Stomach (tissue), 9 donors: ENCODE results near the gene ZNFX1. TPM values are rescaled to one million over a fixed set of nuclear protein-coding genes. Genes with fewer than 3 reads are reported as not detected.

Source experiments
- DNase-seq, 2 donors: peaks; one replicate each; pipeline versions ENCODE4 v3.0.0 to v3.0.0-alpha.2; 2013 to 2019
- H3K27ac ChIP-seq, 5 donors: fragments of 200-600 bp in 4 of 5; sonication (generic) in 4 of 5; one replicate each; pipeline ENCODE4 v1.5.1; 2013 to 2019; ENCODE audit warnings: mild to moderate bottlenecking in 1 of 5, moderate library complexity in 1 of 5
- H3K27me3 ChIP-seq, 3 donors: fragments of 200-600 bp; sonication (generic); one replicate each; pipeline ENCODE4 v1.5.1; 2017 to 2019; ENCODE audit warnings: mixed run types in 1 of 3
- H3K36me3 ChIP-seq, 4 donors: fragments of 200-600 bp; sonication (generic); 1 replicate in 3 of 4; 2 replicates in 1 of 4; pipeline ENCODE4 v1.5.1; 2016 to 2019
- H3K4me1 ChIP-seq, 4 donors: fragments of 200-600 bp; sonication (generic); one replicate each; pipeline ENCODE4 v1.5.1; 2016 to 2019
- H3K4me3 ChIP-seq, 4 donors: fragments of 200-600 bp; sonication (generic) in 3 of 4; one replicate each; pipeline ENCODE4 v1.5.1; 2016 to 2019; ENCODE audit warnings: mild to moderate bottlenecking in 1 of 4
- H3K9me3 ChIP-seq, 4 donors: fragments of 200-600 bp; sonication (generic); one replicate each; pipeline ENCODE4 v1.5.1; 2016 to 2019
- EP300 ChIP-seq: sonication (generic); formaldehyde crosslinking; IDR thresholded peaks from one replicate; pipeline ENCODE4 v1.6.1; 2017; ENCODE audit warnings: antibody characterized with exemption
- POLR2A ChIP-seq, 4 donors: fragments of 450-650 bp; IDR thresholded peaks; one replicate each; pipeline ENCODE4 v1.6.1; 2016; ENCODE audit warnings: antibody characterized with exemption in 4 of 4, control low read depth in 2 of 4, mild to moderate bottlenecking in 1 of 4, moderate library complexity in 1 of 4
- POLR2AphosphoS5 ChIP-seq, 3 donors: sonication (generic); formaldehyde crosslinking; IDR thresholded peaks; one replicate each; pipeline ENCODE4 v1.6.1; 2016; ENCODE audit warnings: antibody characterized with exemption in 3 of 3
- WGBS, 5 donors: extraction: QIAGEN DNeasy Blood & Tissue Kit in 3 of 5; methylation state at CpG; one replicate each; pipeline versions ENCODE4 v1.1.5 to v1.1.7; 2013 to 2018; 5-methylcytosine and 5-hydroxymethylcytosine counted together
- intact Hi-C: fragments of 100-400 bp; cut with DNase I; formaldehyde crosslinking; loops from one replicate; pipeline ENCODE4 v1.15.1; 2023; ENCODE audit warnings: low total_unique reads
- polyA plus RNA-seq, 3 donors: library from polyadenylated mRNA; stranded (reverse); fragments of 200-250 nt; gene quantifications; one replicate each; pipeline ENCODE4 v1.2.3, GENCODE V29; 2013
- total RNA-seq, 5 donors: library from RNA; depleted of rRNA; stranded (reverse); fragments of >200 nt; gene quantifications; one replicate each; pipeline versions ENCODE4 v1.1.0 to v1.2.3, GENCODE V29; 2014 to 2016
- TF ChIP-seq, protein P1 (sequence below), 7 experiments: fragments of 450-650 bp in 4 of 7; fragments of 200-600 bp in 3 of 7; sonication (generic) in 3 of 7; IDR thresholded peaks; one replicate each; pipeline ENCODE4 v1.5.1; 2016 to 2019; ENCODE audit warnings: antibody characterized with exemption in 7 of 7, control low read depth in 2 of 7, mild to moderate bottlenecking in 1 of 7
- donor health status: healthy with polysubstance abuse.
- donor health status: Bipolar disorder and iron deficiency.
- donor health status: healthy.

The ZNFX1 gene
- total and polyA plus RNA-seq, 8 donors = 5.2 to 29.6 (median 15.9) TPM

- WGBS, 5 donors = 0 to 5% (median 2%) methylated on average over 3 of the region's 3 CpGs
- peak in 1 of 2 donors; percentile 66 for DNase-seq
- TF ChIP-seq, protein P1, sequence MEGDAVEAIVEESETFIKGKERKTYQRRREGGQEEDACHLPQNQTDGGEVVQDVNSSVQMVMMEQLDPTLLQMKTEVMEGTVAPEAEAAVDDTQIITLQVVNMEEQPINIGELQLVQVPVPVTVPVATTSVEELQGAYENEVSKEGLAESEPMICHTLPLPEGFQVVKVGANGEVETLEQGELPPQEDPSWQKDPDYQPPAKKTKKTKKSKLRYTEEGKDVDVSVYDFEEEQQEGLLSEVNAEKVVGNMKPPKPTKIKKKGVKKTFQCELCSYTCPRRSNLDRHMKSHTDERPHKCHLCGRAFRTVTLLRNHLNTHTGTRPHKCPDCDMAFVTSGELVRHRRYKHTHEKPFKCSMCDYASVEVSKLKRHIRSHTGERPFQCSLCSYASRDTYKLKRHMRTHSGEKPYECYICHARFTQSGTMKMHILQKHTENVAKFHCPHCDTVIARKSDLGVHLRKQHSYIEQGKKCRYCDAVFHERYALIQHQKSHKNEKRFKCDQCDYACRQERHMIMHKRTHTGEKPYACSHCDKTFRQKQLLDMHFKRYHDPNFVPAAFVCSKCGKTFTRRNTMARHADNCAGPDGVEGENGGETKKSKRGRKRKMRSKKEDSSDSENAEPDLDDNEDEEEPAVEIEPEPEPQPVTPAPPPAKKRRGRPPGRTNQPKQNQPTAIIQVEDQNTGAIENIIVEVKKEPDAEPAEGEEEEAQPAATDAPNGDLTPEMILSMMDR (IDR thresholded peaks at IDR 0.05) = no peak
- TF ChIP-seq POLR2A (IDR thresholded peaks at IDR 0.05) (no peak), EP300 (no peak), POLR2AphosphoS5 (IDR thresholded peaks at IDR 0.05) (no peak)
- Histone ChIP-seq H3K4me1 (peaks cover 31 to 76% (median 48%) of the 10 kb centered on the region in 4 donors), H3K36me3 (peaks cover 51 to 64% (median 63%) of the 10 kb centered on the region in 4 donors), H3K27me3 (no peaks in the 10 kb centered on the region), H3K4me3 (peak overlapping the region; percentile 87 to 92 (median 90)), H3K9me3 (peaks cover 0 to 15% (median 11%) of the 10 kb centered on the region in 4 donors), H3K27ac (peak overlapping the region; percentile 80 to 99 (median 98))
- intact Hi-C loops = no loop called here
Observed at GRCh38 chr20:49276161-49276960, 1.5 kb downstream of the ZNFX1 start.

DNA sequence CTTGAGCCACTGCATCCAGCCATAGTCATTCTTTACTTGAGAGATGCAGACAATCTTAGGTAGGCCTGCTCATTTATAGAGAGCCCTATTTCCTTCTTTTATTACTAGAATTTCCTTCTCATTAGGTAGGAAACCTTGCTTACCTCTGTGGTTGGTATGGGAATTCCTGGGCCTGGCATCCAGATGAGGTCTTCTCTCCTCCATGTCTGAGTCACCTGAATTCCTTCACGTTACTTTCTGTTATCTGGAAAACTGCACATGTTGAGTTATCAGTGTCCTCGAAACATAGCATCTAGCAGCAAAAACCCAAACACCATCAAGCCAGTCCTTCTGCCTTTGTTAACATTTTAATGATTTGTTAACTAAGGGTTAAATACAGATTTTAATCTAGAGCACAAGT is 2.2 kb downstream of the ZNFX1 start:
- peaks cover 29 to 76% (median 47%) of the 10 kb centered on the region in 4 donors for H3K4me1 ChIP-seq
- peak overlapping the region in 4 of 5 donors; percentile 97 to 99 (median 98) for H3K27ac ChIP-seq
- WGBS, 5 donors = 25 to 46% (median 40%) methylated on average over 2 of the region's 2 CpGs
- no peaks in the 10 kb centered on the region for H3K27me3 ChIP-seq
- no peak for DNase-seq
- TF ChIP-seq EP300 (no peak), POLR2AphosphoS5 (IDR thresholded peaks at IDR 0.05) (no peak), POLR2A (IDR thresholded peaks at IDR 0.05) (no peak)
- TF ChIP-seq, protein P1 (IDR thresholded peaks at IDR 0.05) = no peak
- H3K4me3 ChIP-seq = peak overlapping the region in 2 of 4 donors; percentile 87 to 92
- peaks cover 0 to 8% (median 4%) of the 10 kb centered on the region in 4 donors for H3K9me3 ChIP-seq
- intact Hi-C loops = no loop called here
- H3K36me3 ChIP-seq = peaks cover 51 to 64% (median 63%) of the 10 kb centered on the region in 4 donors

- TF ChIP-seq POLR2AphosphoS5 (IDR thresholded peaks at IDR 0.05) (no peak), POLR2A (IDR thresholded peaks at IDR 0.05) (no peak), EP300 (no peak)
- TF ChIP-seq, protein P1 (IDR thresholded peaks at IDR 0.05) = no peak
- no peak for DNase-seq
- Histone ChIP-seq H3K27me3 (no peaks in the 10 kb centered on the region), H3K9me3 (peaks cover 0 to 4% (median 2%) of the 10 kb centered on the region in 4 donors), H3K27ac (peak overlapping the region in 1 of 5 donors; percentile 97), H3K36me3 (peaks cover 51 to 64% (median 63%) of the 10 kb centered on the region in 4 donors), H3K4me3 (peak overlapping the region in 2 of 4 donors; percentile 87 to 92), H3K4me1 (peaks cover 29 to 76% (median 47%) of the 10 kb centered on the region in 4 donors)
- 69 to 90% (median 86%) methylated on average over 4 of the region's 4 CpGs for WGBS, 5 donors
- intact Hi-C loops = no loop called here
Observed at GRCh38 chr20:49275216-49275615, 2.6 kb downstream of the ZNFX1 start.

DNA sequence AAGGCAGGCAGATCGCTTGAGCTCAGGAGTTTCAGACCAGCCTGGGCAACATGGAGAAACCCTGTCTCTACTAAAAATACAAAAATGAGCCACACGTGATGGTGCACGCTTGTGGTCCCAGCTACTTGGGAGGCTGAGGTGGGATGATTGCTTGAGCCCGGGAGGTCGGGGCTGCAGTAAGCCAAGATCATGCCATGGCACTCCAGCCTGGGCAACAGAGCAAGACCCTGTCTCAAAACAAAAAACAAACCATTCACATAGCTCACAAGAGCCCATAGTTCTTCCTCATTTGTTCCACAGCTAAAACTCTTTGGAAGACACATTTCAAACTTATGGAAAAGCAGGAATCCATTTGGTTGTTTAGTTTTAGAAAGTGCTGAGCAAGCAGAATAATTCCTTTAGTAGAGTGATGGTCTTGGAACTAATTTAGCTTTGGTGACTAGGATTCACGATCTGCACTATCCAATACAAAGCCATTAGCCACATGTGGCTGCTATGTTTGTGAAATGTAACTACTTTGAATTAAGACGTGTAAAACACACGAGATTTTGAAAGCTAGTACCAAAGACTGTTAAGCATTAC is 4.1 kb downstream of the ZNFX1 start:
- WGBS, 5 donors = 85 to 95% (median 93%) methylated on average over 8 of the region's 8 CpGs
- intact Hi-C loops = no loop called here
- peaks cover 34 to 79% (median 49%) of the 10 kb centered on the region in 4 donors for H3K4me1 ChIP-seq
- H3K9me3 ChIP-seq = no peaks in the 10 kb centered on the region
- no peak for DNase-seq
- H3K27me3 ChIP-seq = no peaks in the 10 kb centered on the region
- peaks cover 45 to 68% (median 67%) of the 10 kb centered on the region in 4 donors for H3K36me3 ChIP-seq
- no peak overlapping the region for H3K27ac ChIP-seq
- TF ChIP-seq, protein P1 (IDR thresholded peaks at IDR 0.05) = no peak
- no peak for TF ChIP-seq EP300
- no peak for TF ChIP-seq POLR2AphosphoS5 (IDR thresholded peaks at IDR 0.05)
- TF ChIP-seq POLR2A (IDR thresholded peaks at IDR 0.05) = no peak
- H3K4me3 ChIP-seq = no peak overlapping the region
